HG03521 (cell line): ENCODE data around the gene LIMS2.

Experiments used
- ATAC-seq: cut with Tn5 transposase; IDR thresholded peaks from one replicate; pipeline ENCODE4 v1.9.1; 2021; ENCODE audit warnings: mild to moderate bottlenecking, moderate library complexity; ENCODE audit not compliant: unreplicated experiment

Gene LIMS2

GRCh38 chr2:127701651-127702394, 26.5 kb upstream of the LIMS2 start:
- ATAC-seq, result peak; percentile 47

GRCh38 chr2:127701193-127701650, 25.9 kb upstream of the LIMS2 start, which contains the start of gene SFT2D3:
SFT2D3 (plus strand) TSS chr2:127701497; CDS start chr2:127701529, 32 bp downstream.
- ATAC-seq, result peak; percentile 61

- ATAC-seq, result peak; percentile 42
These were observed 25.3 kb upstream of the LIMS2 start for GRCh38 chr2:127700527-127701192.

GRCh38 chr2:127698553-127699355, 23.4 kb upstream of the LIMS2 start:
- ATAC-seq, result no peak

GRCh38 chr2:127697482-127698180, 22.3 kb upstream of the LIMS2 start:
- ATAC-seq, result no peak

- ATAC-seq, result no peak
These were observed 20.5 kb upstream of the LIMS2 start for GRCh38 chr2:127695491-127696472.

GRCh38 chr2:127694986-127695385, 19.7 kb upstream of the LIMS2 start:
- no peak for ATAC-seq

GRCh38 chr2:127690696-127691095, 15.4 kb upstream of the LIMS2 start:
- no peak for ATAC-seq

GRCh38 chr2:127688405-127688804, 13.1 kb upstream of the LIMS2 start:
- ATAC-seq, result no peak

GRCh38 chr2:127685410-127686080, 10.2 kb upstream of the LIMS2 start:
- ATAC-seq, result no peak

- ATAC-seq, result no peak
These were observed 8.4 kb upstream of the LIMS2 start for GRCh38 chr2:127683757-127684156.

- ATAC-seq, result no peak
These were observed 7.7 kb upstream of the LIMS2 start for GRCh38 chr2:127683056-127683455.

- no peak for ATAC-seq
These were observed 6.9 kb upstream of the LIMS2 start for GRCh38 chr2:127681976-127682857.

- no peak for ATAC-seq
These were observed 6.0 kb upstream of the LIMS2 start for GRCh38 chr2:127681288-127681804.

GRCh38 chr2:127680706-127681287, 5.5 kb upstream of the LIMS2 start:
- no peak for ATAC-seq

- no peak for ATAC-seq
These were observed 4.5 kb upstream of the LIMS2 start for GRCh38 chr2:127679680-127680361.

- ATAC-seq, result no peak
These were observed 3.7 kb upstream of the LIMS2 start for GRCh38 chr2:127678991-127679390.
